Neuron (in vitro differentiated cells): ENCODE data around the gene PADI4.

Source experiments
- H2AFZ ChIP-seq: one replicate; pipeline ENCODE4 v1.6.1; 2013; ENCODE audit warnings: low read depth, mild to moderate bottlenecking, inconsistent platforms, low read length, moderate library complexity
- H3K27me3 ChIP-seq: one replicate; pipeline ENCODE4 v1.6.1; 2013; ENCODE audit warnings: low read length; ENCODE audit not compliant: insufficient read depth
- H3K36me3 ChIP-seq: one replicate; pipeline ENCODE4 v1.6.1; 2013; ENCODE audit warnings: low read length; ENCODE audit not compliant: insufficient read depth
- H3K4me1 ChIP-seq: one replicate; pipeline ENCODE4 v1.6.1; 2013; ENCODE audit warnings: low read length; ENCODE audit not compliant: insufficient read depth
- H3K4me3 ChIP-seq: 2 replicates; pipeline ENCODE4 v1.5.1; 2013; ENCODE audit warnings: mild to moderate bottlenecking, low read length, moderate library complexity
- H3K9me3 ChIP-seq: one replicate; pipeline ENCODE4 v1.6.1; 2013; ENCODE audit warnings: low read length

PADI4 gene

DNA sequence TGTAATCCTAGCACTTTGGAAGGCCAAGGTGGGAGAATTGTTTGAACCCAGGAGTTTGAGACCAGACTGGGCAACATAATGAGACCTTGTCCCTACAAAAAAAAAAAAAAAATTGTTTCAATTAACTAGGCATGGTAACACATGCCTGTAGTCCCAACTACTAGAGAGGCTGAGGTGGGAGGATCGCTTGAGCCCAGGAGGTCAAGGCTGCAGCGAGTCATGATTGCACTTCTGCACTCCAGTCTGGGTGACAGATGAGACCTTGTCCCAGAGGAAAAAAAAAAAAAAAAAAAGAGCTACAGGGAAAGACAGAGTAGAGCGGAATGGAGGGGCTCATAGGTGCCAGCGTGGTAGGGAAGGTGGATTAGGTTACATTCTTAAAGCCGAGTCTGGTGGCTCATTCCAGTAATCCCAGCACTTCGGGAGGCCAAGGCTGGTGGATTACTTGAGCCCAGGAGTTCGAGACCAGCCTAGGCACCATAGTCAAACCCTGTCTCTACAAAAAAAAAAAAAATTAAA lies 43.0 kb downstream of the PADI4 start:
- H3K4me3 ChIP-seq: no peak overlapping the region
- H2AFZ ChIP-seq: no peak overlapping the region
- H3K27me3 ChIP-seq: peaks cover 3% of the 10 kb centered on the region
- no peaks in the 10 kb centered on the region for H3K36me3 ChIP-seq
- H3K4me1 ChIP-seq: no peaks in the 10 kb centered on the region
- no peaks in the 10 kb centered on the region for H3K9me3 ChIP-seq

DNA sequence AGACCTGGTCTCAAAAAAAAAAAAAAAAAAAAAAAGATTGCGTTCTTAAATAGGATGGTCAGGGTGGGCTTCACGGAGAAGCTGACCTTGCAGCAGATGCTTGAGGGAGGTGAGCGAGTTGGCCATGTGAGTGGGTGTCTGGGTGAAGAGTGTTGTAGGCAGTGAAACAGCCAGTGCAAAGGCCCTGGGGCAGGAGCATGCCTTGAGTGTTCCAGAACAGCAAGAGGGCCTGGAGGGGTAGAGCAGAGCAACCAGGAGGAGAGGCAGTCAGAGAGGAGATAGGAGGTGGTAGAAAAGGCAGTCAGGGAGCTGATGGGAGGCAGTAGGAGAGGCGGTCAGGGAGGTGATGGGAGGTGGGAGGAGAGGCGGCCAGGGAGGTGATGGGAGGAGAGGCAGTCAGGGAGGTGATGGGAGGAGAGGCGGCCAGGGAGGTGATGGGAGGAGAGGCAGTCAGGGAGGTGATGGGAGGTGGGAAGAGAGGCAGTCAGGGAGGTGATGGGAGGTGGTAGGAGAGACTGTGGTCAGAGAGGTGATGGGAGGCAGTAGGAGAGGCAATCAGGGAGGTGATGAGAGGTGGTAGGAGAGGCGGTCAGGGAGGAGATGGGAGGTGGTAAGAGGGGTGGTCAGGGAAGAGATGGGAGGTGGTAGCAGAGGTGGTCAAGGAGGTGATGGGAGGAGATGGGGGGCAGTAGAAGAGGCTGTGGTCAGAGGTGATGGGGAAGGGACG lies 43.8 kb downstream of the PADI4 start:
- H3K4me1 ChIP-seq: no peaks in the 10 kb centered on the region
- H3K4me3 ChIP-seq: no peak overlapping the region

DNA sequence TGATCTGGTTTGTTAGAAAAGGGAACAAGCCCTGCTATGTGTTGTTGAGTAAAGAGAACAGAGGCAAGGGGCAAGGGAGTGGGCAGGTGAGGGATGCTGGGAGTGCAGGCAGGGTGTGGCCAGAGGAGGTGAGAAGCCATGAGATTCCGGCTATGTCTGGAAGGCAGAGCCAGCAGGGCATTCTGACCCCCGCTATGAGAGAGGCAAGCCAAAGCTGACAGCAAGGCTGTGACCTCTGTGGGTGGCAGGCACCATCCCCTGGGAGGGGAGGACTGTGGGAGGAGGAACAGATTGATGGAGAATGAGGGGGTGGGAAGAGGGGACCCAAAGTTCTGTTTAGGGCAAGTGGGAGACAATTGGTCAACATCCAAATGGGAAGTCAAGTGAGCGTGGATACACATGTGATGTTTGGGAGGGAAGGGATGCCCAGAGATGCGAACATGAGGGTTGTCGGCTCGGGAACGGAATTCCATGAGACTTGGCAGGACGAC lies 44.5 kb downstream of the PADI4 start:
- H3K36me3 ChIP-seq: no peaks in the 10 kb centered on the region
- H3K27me3 ChIP-seq: peaks cover 3% of the 10 kb centered on the region
- no peak overlapping the region for H3K4me3 ChIP-seq
- no peaks in the 10 kb centered on the region for H3K9me3 ChIP-seq
- H3K4me1 ChIP-seq: no peaks in the 10 kb centered on the region
- no peak overlapping the region for H2AFZ ChIP-seq

More for the DNA sequence above, 43.8 kb downstream of the PADI4 start:
- Histone ChIP-seq H2AFZ (no peak overlapping the region), H3K27me3 (peaks cover 3% of the 10 kb centered on the region), H3K36me3 (no peaks in the 10 kb centered on the region), H3K9me3 (no peaks in the 10 kb centered on the region)

DNA sequence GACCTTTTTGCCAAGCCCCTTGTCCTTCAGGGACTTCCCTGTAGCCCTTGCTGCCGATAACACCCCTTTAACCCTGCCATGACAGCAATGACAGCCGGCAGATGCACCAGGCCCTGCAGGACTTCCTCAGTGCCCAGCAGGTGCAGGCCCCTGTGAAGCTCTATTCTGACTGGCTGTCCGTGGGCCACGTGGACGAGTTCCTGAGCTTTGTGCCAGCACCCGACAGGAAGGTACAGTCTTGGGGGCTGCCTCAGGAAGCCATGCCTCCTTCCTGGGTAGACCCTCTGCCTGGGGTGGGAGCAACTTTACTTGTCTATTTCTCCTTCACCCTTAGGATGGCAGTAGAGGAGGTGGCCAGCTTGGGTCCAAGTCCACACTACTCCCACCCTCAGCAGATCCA lies 47.9 kb downstream of the PADI4 start:
- no peaks in the 10 kb centered on the region for H3K36me3 ChIP-seq
- H3K4me1 ChIP-seq: no peaks in the 10 kb centered on the region
- H3K9me3 ChIP-seq: no peaks in the 10 kb centered on the region
- H3K27me3 ChIP-seq: peaks cover 9% of the 10 kb centered on the region
- H2AFZ ChIP-seq: no peak overlapping the region
- no peak overlapping the region for H3K4me3 ChIP-seq

DNA sequence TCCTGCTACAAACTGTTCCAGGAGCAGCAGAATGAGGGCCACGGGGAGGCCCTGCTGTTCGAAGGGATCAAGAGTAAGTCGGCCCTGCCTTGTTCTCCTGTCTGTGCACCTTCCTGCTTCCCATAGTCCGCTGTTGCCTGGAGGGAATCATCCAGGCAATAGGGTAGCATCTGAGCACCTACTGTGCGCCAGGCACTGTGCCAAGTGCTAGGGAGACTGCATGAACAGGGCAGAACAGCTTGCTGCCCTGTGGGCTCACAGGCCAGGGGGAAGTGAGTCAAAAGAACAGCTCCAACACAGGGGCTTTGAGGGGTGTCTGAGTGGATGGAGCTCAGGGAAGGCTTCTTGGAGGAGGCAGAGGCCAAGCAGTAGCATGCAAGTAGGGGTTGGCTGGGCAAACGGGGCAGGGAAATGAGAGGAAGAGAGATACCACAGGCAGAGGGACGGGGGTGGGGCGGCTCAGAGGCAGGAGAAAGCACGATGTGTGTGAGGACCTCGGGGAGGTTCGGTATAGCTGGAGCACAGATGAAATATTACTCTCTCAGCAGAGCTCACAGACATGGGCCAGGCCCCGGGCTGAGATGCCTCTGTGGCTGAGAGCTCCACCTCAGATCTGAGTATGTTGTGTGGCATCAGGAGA lies 48.5 kb downstream of the PADI4 start:
- peaks cover 9% of the 10 kb centered on the region for H3K27me3 ChIP-seq
- no peaks in the 10 kb centered on the region for H3K36me3 ChIP-seq
- no peaks in the 10 kb centered on the region for H3K9me3 ChIP-seq
- H3K4me1 ChIP-seq: no peaks in the 10 kb centered on the region
- H3K4me3 ChIP-seq: no peak overlapping the region
- no peak overlapping the region for H2AFZ ChIP-seq

DNA sequence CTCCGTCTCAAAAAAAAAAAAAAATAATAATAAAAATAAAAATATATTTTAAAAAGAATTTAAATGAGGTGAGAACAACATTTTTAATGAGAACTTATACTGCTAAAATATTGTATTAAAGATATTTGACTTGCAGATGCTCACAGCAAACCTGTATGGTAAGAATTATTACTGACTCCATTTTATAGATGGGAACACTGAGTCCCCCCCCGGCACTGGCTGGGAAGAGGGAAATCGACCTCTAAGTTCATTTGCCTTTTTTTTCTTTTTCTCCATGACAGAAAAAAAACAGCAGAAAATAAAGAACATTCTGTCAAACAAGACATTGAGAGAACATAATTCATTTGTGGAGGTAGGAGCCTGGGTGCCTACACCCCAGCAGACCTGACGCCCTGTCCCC lies 50.6 kb downstream of the PADI4 start:
- Histone ChIP-seq H3K9me3 (no peaks in the 10 kb centered on the region), H3K4me3 (no peak overlapping the region), H3K4me1 (no peaks in the 10 kb centered on the region), H2AFZ (no peak overlapping the region), H3K27me3 (peaks cover 6% of the 10 kb centered on the region), H3K36me3 (no peaks in the 10 kb centered on the region)

DNA sequence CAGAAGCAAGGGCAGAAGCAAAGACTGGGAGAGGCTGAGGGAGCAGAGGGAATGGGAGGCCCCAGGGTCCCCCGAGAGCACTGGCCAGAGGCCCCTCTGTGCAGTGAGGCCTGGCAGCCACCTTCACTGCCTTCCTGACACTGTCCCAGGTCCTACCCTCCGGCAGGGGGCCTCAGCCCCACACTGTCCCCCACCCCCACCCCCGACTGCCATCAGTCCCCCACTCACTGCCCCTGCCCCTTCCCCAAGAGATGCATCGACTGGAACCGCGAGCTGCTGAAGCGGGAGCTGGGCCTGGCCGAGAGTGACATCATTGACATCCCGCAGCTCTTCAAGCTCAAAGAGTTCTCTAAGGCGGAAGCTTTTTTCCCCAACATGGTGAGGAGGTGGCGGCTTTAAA lies 51.0 kb downstream of the PADI4 start:
- no peaks in the 10 kb centered on the region for H3K36me3 ChIP-seq
- no peak overlapping the region for H2AFZ ChIP-seq
- no peak overlapping the region for H3K4me3 ChIP-seq
- H3K27me3 ChIP-seq: peaks cover 6% of the 10 kb centered on the region
- no peaks in the 10 kb centered on the region for H3K4me1 ChIP-seq
- H3K9me3 ChIP-seq: no peaks in the 10 kb centered on the region

DNA sequence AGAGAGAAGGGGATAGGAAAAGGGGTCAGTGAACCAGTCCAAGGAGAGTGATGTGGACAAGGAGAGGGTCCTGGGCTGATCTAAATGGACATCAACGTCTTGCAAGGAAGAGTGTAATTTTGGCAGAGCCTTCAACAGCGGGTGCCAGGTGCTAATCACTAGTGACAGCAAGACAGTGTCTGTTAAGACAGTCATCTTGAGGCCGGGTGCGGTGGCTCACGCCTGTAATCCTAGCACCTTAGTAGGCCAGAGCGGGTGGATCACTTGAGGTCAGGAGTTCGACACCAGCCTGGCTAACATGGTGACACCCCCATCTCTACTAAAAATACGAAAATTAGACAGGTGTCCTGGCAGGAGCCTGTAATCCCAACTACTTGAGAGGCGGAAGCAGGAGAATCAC lies 51.8 kb downstream of the PADI4 start:
- H2AFZ ChIP-seq: no peak overlapping the region
- H3K4me1 ChIP-seq: no peaks in the 10 kb centered on the region
- no peak overlapping the region for H3K4me3 ChIP-seq
- peaks cover 6% of the 10 kb centered on the region for H3K27me3 ChIP-seq
- no peaks in the 10 kb centered on the region for H3K9me3 ChIP-seq
- no peaks in the 10 kb centered on the region for H3K36me3 ChIP-seq

DNA sequence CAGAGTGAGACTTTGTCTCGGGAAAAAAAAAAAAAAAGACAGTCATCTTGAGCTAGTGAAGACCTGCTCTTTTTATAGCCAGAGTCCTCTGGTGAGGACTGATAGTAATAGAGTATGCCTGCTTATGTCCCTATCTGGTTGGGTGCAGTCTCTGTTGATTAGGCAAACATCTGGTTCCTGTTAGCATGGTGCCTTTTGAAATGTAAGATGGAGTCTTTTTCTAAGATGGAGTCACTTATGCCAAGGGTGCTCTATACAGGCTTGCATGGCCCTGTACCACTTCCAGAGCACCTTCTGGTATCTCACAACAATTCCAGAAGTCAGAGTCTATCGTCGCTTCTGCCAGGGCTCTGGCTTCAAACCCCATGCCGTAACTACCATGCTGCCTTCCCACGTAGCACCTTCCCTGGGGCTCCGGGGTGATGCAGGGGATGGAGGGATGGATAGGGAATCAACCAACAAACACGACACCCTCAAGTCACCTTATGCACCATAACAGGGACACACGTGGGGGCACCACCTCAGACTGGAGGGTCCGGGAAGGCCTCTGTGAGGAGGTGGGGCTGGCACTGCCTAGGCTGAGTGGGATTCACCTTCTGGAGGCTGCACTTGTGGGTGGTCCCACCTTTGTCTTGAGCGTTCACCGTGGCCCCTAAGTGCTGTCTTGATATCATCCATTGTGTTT lies 52.4 kb downstream of the PADI4 start:
- Histone ChIP-seq H3K9me3 (no peaks in the 10 kb centered on the region), H2AFZ (no peak overlapping the region), H3K27me3 (peaks cover 6% of the 10 kb centered on the region), H3K4me3 (no peak overlapping the region), H3K4me1 (no peaks in the 10 kb centered on the region), H3K36me3 (no peaks in the 10 kb centered on the region)

DNA sequence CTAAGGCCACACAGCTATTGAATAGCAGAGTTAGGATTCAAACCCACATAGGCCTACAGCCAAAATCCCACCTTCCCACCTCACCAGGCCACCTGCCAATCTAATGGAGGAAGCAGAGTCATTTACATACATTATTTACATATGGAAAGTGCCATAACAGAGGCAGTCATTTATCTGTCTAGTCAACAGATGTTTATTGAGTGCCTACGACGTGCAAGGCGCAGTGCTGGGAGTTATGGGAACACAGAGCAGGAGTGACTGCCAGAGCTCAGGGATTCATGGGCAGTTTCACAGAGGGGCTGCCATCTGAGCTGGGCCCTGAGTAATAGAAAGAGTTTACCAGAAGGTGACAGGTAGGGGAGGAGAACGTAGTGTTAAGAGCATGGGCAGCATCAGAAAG lies 53.7 kb downstream of the PADI4 start:
- H3K9me3 ChIP-seq: no peaks in the 10 kb centered on the region
- H3K4me3 ChIP-seq: no peak overlapping the region
- H3K27me3 ChIP-seq: peaks cover 6% of the 10 kb centered on the region
- H2AFZ ChIP-seq: no peak overlapping the region
- no peaks in the 10 kb centered on the region for H3K36me3 ChIP-seq
- no peaks in the 10 kb centered on the region for H3K4me1 ChIP-seq

DNA sequence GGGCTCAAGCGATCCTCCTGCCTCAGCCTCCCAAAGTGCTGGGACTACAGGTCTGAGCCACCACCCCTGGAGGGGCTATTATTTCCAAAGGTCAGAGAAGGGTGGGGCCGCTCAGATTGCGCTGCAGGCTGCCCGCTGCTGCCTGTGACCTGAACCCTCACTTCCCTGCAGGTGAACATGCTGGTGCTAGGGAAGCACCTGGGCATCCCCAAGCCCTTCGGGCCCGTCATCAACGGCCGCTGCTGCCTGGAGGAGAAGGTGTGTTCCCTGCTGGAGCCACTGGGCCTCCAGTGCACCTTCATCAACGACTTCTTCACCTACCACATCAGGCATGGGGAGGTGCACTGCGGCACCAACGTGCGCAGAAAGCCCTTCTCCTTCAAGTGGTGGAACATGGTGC lies 55.4 kb downstream of the PADI4 start:
- Histone ChIP-seq H3K27me3 (peaks cover 10% of the 10 kb centered on the region), H3K9me3 (no peaks in the 10 kb centered on the region), H3K4me1 (no peaks in the 10 kb centered on the region), H3K36me3 (no peaks in the 10 kb centered on the region), H2AFZ (no peak overlapping the region), H3K4me3 (no peak overlapping the region)

DNA sequence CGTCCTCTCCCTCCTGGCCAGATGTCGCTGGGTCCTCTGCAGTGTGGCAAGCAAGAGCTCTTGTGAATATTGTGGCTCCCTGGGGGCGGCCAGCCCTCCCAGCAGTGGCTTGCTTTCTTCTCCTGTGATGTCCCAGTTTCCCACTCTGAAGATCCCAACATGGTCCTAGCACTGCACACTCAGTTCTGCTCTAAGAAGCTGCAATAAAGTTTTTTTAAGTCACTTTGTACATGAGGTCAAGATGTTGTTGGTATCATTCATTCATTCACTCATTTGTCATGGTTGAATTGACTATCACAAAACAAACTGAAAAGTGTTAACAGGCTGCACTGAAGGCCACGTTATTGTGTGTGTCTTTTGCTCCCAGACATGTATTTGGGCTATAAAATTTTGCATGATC lies 55.8 kb downstream of the PADI4 start:
- H3K4me1 ChIP-seq: no peaks in the 10 kb centered on the region
- H3K9me3 ChIP-seq: no peaks in the 10 kb centered on the region
- peaks cover 14% of the 10 kb centered on the region for H3K27me3 ChIP-seq
- H2AFZ ChIP-seq: no peak overlapping the region
- no peaks in the 10 kb centered on the region for H3K36me3 ChIP-seq
- no peak overlapping the region for H3K4me3 ChIP-seq

DNA sequence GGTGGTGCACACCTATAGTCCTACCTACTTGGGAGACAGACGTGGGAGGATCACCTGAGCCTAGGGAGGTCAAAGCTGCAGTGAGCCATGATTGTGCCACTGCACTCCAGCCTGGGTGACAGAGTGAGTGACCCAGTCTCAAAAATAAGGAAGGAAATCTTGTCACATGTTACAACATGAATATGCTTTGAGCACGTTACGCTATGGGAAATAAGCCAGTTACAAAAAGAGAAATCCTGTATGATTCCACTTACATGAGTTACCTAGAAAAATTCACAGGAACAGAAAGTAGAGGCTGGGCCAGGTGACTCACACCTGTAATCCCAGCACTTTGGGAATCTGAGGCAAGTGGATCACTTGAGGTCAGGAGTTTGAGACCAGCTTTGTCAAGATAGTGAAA lies 57.3 kb downstream of the PADI4 start:
- H3K4me1 ChIP-seq: no peaks in the 10 kb centered on the region
- no peaks in the 10 kb centered on the region for H3K9me3 ChIP-seq
- peaks cover 17% of the 10 kb centered on the region for H3K27me3 ChIP-seq
- H3K4me3 ChIP-seq: no peak overlapping the region
- H3K36me3 ChIP-seq: no peaks in the 10 kb centered on the region
- H2AFZ ChIP-seq: no peak overlapping the region
